ENCODE results near the gene DIABLO.
"Not testable (repeated sequence)": the region's sequence is repeated elsewhere in the genome, so short reads cannot be mapped to it uniquely, and the experiment has no call there.

Gene DIABLO

DNA sequence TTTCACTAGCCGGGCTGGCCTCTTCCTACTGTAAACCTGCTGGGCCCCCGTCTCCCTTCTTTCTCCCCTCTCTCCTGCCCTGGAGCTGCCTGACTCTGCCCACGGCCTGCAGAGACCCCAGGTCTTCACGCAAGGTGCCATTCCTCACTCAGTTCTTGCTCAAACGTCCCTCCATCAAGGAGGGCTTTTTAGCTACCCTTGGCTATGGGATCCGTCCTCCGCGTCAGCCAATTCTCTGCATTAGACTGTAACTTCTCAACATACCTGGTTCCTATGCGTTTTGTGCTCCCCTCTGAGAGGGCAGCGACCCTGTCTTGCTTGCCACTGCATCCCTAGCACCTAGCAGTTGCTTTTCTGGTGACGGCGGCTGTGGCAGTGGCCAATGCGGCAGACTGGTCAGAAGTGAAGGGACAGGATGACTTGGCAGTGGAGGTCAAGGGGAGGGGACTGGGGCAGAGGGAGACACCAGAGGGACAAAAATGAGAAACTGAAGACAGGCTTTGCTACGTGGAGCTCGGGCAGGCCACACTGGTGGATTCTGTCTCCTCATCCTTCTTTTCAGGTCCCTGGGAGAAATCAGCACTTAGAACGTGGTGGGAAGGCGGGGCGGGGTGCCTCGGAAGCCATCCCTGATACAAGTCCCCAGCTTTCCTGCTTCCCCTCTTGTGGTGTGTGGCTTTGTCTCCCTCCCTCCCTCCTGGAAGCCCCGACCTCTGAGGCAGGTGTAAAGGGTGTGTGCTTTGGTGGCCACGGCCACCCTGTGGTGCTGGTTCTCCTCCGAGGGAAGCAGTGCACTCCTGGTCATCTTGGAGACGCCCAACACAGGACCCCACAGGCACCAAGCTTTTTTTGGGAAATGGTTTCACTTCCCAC, 20.6 kb downstream of the DIABLO start:
- H3K4me3 ChIP-seq (ENCODE audit: low read length), result no peak overlapping the region
- H3K4me1 ChIP-seq (ENCODE audit: insufficient read depth, low read length), result peaks cover 3% of the 10 kb centered on the region
- no peak overlapping the region for H2AFZ ChIP-seq (ENCODE audit: low read depth, low read length)
- peaks cover 42% of the 10 kb centered on the region for H3K27me3 ChIP-seq (ENCODE audit: insufficient read depth, low read length)
- no peaks in the 10 kb centered on the region for H3K9me3 ChIP-seq (ENCODE audit: low read length)
- peaks cover 35% of the 10 kb centered on the region for H3K36me3 ChIP-seq (ENCODE audit: insufficient read depth, low read length)

DNA sequence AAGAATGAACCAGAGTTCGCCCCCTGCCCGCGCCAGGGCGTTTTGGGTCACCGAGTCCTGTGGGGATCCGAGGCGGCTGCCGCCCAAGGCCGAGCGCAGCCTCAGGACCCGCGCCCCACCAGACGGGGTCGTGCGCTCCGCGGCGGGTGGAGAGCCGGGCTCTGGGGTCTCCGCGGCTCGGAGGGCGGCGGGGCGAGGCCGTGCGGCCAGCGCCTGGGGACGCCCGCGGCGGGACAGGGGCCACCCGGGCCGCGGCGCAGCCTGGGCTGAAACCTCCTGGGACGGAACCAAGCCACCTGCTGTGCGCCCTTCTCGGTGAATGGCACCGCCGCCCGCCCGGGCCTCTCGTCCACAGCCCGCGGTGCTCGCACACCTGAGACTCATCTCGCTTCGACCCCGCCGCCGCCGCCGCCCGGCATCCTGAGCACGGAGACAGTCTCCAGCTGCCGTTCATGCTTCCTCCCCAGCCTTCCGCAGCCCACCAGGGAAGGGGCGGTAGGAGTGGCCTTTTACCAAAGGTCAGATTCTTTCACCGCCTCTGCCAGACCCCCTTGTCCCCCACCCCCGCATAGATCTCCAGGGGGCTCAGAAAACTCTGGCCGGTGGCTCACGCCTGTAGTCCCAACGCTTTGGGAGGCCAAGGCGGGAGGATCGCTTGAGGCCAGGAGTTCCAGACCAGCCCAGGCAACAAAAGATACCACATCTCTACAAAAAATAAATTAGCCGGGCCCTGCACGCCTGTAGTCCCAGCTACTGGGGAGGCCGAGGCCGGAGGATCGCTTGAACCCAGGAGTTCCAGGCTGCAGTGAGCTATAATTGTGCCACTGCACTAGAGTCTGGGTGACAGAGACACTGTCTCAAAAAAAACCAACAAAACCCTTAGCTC, 21.4 kb downstream of the DIABLO start:
- H2AFZ ChIP-seq (ENCODE audit: low read depth, low read length), result peak overlapping the region; percentile 23
- peaks cover 26% of the 10 kb centered on the region for H3K36me3 ChIP-seq (ENCODE audit: insufficient read depth, low read length)
- peaks cover 3% of the 10 kb centered on the region for H3K9me3 ChIP-seq (ENCODE audit: low read length)
- H3K4me3 ChIP-seq (ENCODE audit: low read length), result peak overlapping the region; percentile 44
- H3K4me1 ChIP-seq (ENCODE audit: insufficient read depth, low read length), result peaks cover 3% of the 10 kb centered on the region
- peaks cover 48% of the 10 kb centered on the region for H3K27me3 ChIP-seq (ENCODE audit: insufficient read depth, low read length)

DNA sequence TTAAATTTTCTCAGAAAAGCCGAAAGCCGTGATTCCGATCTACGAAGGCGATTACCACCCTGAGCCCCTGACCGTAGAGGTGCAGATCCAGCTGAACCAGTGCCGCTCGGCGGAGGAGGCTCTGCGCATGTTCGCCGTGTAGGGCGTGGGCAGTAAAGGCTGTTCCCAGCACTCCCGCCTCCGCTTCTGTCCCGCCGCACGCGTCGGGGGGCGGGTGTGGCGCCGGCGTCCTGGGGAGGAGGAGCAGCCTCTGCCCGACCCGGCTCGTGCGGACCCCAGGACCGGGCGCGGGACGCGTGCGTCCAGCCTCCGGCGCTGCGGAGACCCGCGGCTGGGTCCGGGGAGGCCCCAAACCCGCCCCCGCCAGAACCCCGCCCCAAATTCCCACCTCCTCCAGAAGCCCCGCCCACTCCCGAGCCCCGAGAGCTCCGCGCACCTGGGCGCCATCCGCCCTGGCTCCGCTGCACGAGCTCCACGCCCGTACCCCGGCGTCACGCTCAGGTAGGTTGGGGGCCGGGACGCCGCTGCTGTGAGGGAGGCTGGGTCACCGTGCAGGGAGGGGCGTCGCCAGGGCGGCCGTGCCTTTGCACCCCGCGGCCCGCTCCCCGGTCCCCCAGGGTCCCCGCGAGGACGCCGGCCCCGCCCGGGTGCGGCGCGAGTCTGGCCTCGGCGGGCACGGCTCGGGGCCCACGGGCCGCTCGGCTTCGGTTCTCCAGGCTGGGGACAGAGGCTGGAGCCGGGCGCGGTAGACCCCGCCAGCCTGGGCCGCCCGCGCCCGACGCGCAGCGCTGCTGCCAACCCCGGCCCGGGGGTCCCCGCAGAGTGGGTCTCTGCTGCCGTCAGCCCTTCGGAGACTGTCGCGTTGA, 22.3 kb downstream of the DIABLO start, which contains the start of gene B3GNT4:
Gene B3GNT4, plus strand, starts transcription at position 409 of the 866 bp plus-strand sequence. CDS start 910 bp downstream, outside the sequence.
- peak within 1 kb of the TSS; percentile 44 for H3K4me3 ChIP-seq (ENCODE audit: low read length)
- H3K36me3 ChIP-seq (ENCODE audit: insufficient read depth, low read length), result peaks cover 23% of the 10 kb centered on the region
- peaks cover 3% of the 10 kb centered on the region for H3K4me1 ChIP-seq (ENCODE audit: insufficient read depth, low read length)
- H3K9me3 ChIP-seq (ENCODE audit: low read length), result peaks cover 3% of the 10 kb centered on the region
- H3K27me3 ChIP-seq (ENCODE audit: insufficient read depth, low read length), result peaks cover 48% of the 10 kb centered on the region
- H2AFZ ChIP-seq (ENCODE audit: low read depth, low read length), result peak within 1 kb of the TSS; percentile 23

DNA sequence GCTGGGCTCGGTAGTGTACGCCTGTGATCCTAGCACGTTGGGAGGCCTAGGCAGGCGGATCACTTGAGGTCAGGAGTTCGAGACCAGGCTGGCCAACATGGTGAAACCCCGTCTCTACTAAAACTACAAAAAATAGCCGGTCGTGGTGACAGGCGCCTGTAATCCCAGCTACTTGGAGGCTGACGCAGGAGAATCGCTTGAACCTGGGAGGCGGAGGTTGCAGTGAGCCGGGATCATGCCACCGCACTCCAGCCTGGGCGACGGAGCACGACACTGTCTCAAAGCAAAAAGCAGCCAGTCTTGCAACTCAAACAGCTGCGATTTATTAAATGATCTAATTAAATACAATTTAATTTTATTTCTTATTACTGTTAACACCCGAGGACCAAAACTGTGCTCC, 23.0 kb downstream of the DIABLO start:
- not testable (repeated sequence) for H3K9me3 ChIP-seq (ENCODE audit: low read length); H3K4me1 ChIP-seq (ENCODE audit: insufficient read depth, low read length)
- Histone ChIP-seq H3K36me3 (ENCODE audit: insufficient read depth, low read length) (peaks cover 16% of the 10 kb centered on the region), H2AFZ (ENCODE audit: low read depth, low read length) (peak overlapping the region; percentile 23), H3K27me3 (ENCODE audit: insufficient read depth, low read length) (peaks cover 49% of the 10 kb centered on the region), H3K4me3 (ENCODE audit: low read length) (peak overlapping the region; percentile 44)

DNA sequence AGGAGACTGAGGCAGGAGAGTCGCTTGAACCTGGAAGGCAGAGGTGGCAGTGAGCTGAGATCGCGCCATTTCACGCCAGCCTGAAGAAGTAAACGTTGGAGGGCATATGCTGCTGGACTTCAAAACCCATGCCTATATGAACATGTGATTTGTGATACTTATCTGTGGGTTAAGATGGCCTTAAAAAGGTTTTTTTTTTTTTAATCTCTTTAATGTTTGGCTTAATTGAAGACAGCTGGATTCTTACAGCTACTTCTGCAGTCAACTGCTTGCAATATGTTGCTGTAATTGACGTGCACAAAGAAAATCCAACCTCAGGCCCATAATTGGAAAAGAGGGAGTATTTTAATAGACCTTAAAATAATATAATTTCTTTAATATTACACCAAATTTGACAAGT, 23.8 kb downstream of the DIABLO start:
- Histone ChIP-seq H3K27me3 (ENCODE audit: insufficient read depth, low read length) (peaks cover 49% of the 10 kb centered on the region), H3K9me3 (ENCODE audit: low read length) (peaks cover 3% of the 10 kb centered on the region), H3K4me3 (ENCODE audit: low read length) (no peak overlapping the region), H2AFZ (ENCODE audit: low read depth, low read length) (no peak overlapping the region), H3K36me3 (ENCODE audit: insufficient read depth, low read length) (peaks cover 8% of the 10 kb centered on the region), H3K4me1 (ENCODE audit: insufficient read depth, low read length) (peaks cover 3% of the 10 kb centered on the region)

DNA sequence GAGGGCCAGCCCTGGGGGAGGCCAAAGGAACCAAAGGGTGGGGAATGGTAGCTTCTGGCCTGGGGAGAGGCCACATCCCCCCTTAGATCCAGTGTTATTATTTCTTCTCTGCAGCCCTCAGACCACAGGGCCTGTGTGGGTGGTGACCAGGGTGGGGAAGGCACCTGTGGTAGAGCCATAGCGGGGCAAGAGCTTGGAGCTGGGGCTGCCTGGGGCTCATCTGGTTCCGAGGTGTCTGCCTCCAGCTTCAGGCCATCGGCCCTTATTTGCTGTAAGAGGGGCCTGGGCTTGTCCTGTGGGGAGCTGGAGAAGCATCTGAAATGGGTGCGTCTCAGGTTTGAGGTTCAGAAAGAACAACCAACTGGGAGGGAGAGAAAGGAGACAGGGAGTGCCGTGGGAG, 24.5 kb downstream of the DIABLO start:
- peaks cover 5% of the 10 kb centered on the region for H3K9me3 ChIP-seq (ENCODE audit: low read length)
- peaks cover 3% of the 10 kb centered on the region for H3K4me1 ChIP-seq (ENCODE audit: insufficient read depth, low read length)
- H3K36me3 ChIP-seq (ENCODE audit: insufficient read depth, low read length), result peaks cover 1% of the 10 kb centered on the region
- no peak overlapping the region for H3K4me3 ChIP-seq (ENCODE audit: low read length)
- H3K27me3 ChIP-seq (ENCODE audit: insufficient read depth, low read length), result peaks cover 49% of the 10 kb centered on the region
- no peak overlapping the region for H2AFZ ChIP-seq (ENCODE audit: low read depth, low read length)

DNA sequence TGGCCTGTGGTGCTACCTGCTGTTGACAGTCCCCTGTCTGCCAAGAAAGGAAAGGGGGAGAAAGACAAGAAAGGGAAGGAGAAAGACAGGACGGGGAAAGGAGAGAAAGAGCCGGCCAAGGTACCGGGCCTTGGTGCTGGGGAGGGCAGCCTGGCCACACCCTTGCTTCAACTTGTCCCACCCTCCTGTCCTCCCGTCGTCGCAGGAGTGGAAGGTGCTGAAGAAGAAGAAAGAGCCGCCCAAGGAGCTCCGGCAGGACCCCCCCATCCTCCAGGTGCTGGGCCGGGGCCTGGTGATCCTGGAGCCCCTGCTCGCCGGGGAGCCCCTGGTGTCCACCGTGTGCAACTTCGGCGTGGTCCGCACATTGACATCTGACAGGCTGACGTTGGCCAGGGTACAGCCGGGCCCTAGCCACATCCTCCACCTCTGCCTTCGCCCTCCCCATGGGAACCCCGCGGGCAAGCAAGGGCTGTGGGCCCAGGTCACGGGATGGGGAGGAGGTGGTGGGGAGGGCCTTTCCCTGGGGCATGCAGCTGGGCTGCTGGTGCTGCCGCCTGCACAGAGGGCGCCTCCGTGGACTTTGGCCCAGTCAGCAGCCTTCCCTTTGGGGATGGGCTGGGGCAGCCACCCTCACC, 25.2 kb downstream of the DIABLO start:
- Histone ChIP-seq H3K4me3 (ENCODE audit: low read length) (no peak overlapping the region), H3K27me3 (ENCODE audit: insufficient read depth, low read length) (peaks cover 49% of the 10 kb centered on the region)

DNA sequence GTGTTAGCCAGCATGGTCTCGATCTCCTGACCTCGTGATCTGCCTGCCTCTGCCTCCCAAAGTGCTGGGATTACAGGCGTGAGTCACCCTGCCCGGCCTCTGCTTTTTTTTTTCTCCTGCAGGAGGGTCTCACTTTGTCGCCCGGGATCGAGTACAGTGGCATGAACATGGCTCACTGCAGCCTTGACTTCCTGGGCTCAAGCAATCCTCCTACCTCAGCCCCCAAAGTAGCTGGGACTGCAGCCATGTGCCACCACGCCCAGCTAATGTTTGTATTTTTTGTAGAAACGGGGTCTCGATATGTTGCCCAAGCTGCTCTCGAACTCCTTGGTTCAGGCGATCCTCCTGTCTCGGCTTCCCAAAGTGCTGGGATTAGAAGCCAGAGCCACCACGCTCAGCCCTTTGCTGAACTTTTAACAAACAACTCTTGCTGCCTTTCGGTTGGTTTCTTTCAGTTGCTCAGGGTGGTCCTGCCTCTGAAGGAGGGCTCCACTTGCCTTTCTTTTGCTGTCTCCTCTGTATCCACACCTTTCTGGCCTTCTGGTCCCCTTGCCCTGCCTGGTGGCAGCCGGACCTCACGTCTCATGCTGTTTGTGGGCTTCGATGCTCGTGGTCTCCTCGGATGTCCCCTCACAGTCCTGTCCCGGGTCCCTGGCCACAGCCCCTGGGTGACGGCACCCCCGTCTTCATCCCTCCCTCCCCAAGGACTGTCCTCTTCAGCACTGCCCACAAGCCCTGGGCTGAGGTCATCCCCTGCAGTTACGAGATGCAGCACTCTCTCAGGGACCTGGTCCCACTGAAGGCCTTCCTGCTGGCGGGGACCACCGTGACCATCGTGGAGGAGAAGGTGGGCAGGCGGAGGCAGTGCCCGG, 26.1 kb downstream of the DIABLO start:
- H3K27me3 ChIP-seq (ENCODE audit: insufficient read depth, low read length), result peaks cover 40% of the 10 kb centered on the region
- H3K4me3 ChIP-seq (ENCODE audit: low read length), result no peak overlapping the region
- H3K36me3 ChIP-seq (ENCODE audit: insufficient read depth, low read length), result no peaks in the 10 kb centered on the region
- H3K9me3 ChIP-seq (ENCODE audit: low read length), result peaks cover 5% of the 10 kb centered on the region
- no peak overlapping the region for H2AFZ ChIP-seq (ENCODE audit: low read depth, low read length)
- peaks cover 3% of the 10 kb centered on the region for H3K4me1 ChIP-seq (ENCODE audit: insufficient read depth, low read length)

More for the DNA sequence above, 25.2 kb downstream of the DIABLO start:
- Histone ChIP-seq H3K36me3 (ENCODE audit: insufficient read depth, low read length) (no peaks in the 10 kb centered on the region), H3K4me1 (ENCODE audit: insufficient read depth, low read length) (peaks cover 3% of the 10 kb centered on the region), H3K9me3 (ENCODE audit: low read length) (peaks cover 5% of the 10 kb centered on the region), H2AFZ (ENCODE audit: low read depth, low read length) (no peak overlapping the region)

DNA sequence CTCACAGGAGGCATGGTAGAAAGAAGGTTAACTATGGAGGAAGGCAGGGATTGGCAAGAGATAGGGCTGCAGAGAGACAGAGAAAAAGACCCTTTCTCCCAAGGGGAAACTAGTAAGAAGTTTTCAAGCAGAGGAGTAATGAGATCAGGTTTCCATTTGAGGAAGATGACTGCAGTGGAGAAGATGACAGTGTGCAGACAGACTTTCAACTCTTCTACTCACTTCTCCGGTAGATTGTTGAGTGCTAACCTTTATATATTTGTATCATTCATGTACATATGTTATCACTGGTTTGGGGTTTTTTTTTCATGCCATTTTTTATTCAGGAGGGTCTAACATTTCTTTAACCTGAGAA, 28.3 kb downstream of the DIABLO start:
- no peaks in the 10 kb centered on the region for H3K36me3 ChIP-seq (ENCODE audit: insufficient read depth, low read length)
- no peaks in the 10 kb centered on the region for H3K4me1 ChIP-seq (ENCODE audit: insufficient read depth, low read length)
- H3K4me3 ChIP-seq (ENCODE audit: low read length), result no peak overlapping the region
- H2AFZ ChIP-seq (ENCODE audit: low read depth, low read length), result no peak overlapping the region
- peaks cover 5% of the 10 kb centered on the region for H3K9me3 ChIP-seq (ENCODE audit: low read length)
- H3K27me3 ChIP-seq (ENCODE audit: insufficient read depth, low read length), result peaks cover 21% of the 10 kb centered on the region

DNA sequence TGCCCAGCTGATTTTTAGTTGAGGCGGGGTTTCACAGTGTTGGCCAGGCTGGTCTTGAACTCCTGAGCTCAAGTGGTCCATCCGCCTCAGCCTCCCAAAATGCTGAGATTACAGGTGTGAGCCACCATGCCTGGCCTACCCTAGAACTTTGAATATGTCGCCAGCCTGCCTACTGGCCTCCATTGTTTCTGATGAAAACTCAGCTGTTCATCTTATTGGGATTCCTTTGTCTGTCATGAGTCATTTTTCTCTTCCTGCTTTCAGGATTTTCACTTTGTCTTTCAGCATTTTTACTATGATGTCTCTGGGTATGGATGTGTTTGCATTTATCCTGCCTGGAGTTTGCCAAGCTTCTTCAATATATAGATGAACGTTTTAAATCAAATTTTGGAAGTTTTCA, 30.4 kb downstream of the DIABLO start:
- Histone ChIP-seq H2AFZ (ENCODE audit: low read depth, low read length) (no peak overlapping the region), H3K27me3 (ENCODE audit: insufficient read depth, low read length) (peaks cover 8% of the 10 kb centered on the region), H3K9me3 (ENCODE audit: low read length) (peaks cover 5% of the 10 kb centered on the region), H3K4me3 (ENCODE audit: low read length) (no peak overlapping the region), H3K4me1 (ENCODE audit: insufficient read depth, low read length) (no peaks in the 10 kb centered on the region), H3K36me3 (ENCODE audit: insufficient read depth, low read length) (no peaks in the 10 kb centered on the region)

DNA sequence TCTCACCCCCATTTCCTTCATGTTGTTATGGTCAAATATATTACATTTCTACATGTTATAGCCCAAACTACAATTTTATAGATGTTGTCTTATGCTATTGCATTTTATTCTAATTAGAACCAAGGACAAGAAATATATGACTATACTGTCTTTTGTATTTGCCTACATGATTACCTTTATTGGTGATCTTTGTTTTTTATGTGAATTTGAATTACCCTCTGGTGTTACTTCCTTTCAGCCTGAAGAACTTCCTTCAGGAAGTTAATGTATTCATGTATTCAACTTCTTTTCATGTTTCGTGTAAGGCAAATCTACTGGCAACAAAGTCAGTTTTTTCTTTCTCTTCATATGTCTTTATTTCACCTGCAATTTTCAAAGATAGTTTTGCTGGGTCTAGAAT, 31.0 kb downstream of the DIABLO start:
- Histone ChIP-seq H2AFZ (ENCODE audit: low read depth, low read length) (no peak overlapping the region), H3K36me3 (ENCODE audit: insufficient read depth, low read length) (no peaks in the 10 kb centered on the region), H3K4me1 (ENCODE audit: insufficient read depth, low read length) (no peaks in the 10 kb centered on the region), H3K27me3 (ENCODE audit: insufficient read depth, low read length) (peaks cover 3% of the 10 kb centered on the region), H3K9me3 (ENCODE audit: low read length) (peaks cover 4% of the 10 kb centered on the region), H3K4me3 (ENCODE audit: low read length) (no peak overlapping the region)
